ENCODE measurements around the gene ASAP3. TPM values are rescaled to one million over a fixed set of nuclear protein-coding genes. Genes with fewer than 3 reads are reported as not detected.

The ASAP3 gene
- total and polyA plus RNA-seq, 12 donors: 22.4 to 122 (median 77.3) TPM

GRCh38 chr1:23400324-23401114 is 83.5 kb downstream of the ASAP3 start:
- H3K36me3 ChIP-seq (replicated peaks in 1 of 2): peaks cover 0 to 7% of the 10 kb centered on the region in 2 donors
- 68 to 86% (median 81%) methylated on average over 4 to 5 of the region's 5 CpGs for WGBS, 4 donors
- DNase-seq: peak in 1 of 7 donors; percentile 53
- peaks cover 16 to 52% of the 10 kb centered on the region in 2 donors for H3K4me1 ChIP-seq (replicated peaks in 1 of 2)
- peak overlapping the region in 2 of 5 donors; percentile 55 to 65 for H3K27ac ChIP-seq
- H3K27me3 ChIP-seq: no peaks in the 10 kb centered on the region
- H3K4me3 ChIP-seq: no peak overlapping the region
- intact Hi-C loops (cut with DNase I): loop anchor here in 1 of 2 donors (10.0 kb wide), 1 partner anchor 66 kb away; no protein-coding TSS in a partner anchor
- no peaks in the 10 kb centered on the region for H3K9me3 ChIP-seq (replicated peaks in 1 of 3)
- TF ChIP-seq CTCF (IDR thresholded peaks at IDR 0.05) (no peak), POLR2A (IDR thresholded peaks at IDR 0.05) (no peak)

- Histone ChIP-seq H3K27me3 (no peaks in the 10 kb centered on the region), H3K4me1 (replicated peaks in 1 of 2) (peaks cover 25 to 53% of the 10 kb centered on the region in 2 donors), H3K9me3 (replicated peaks in 1 of 3) (no peaks in the 10 kb centered on the region), H3K4me3 (no peak overlapping the region), H3K36me3 (replicated peaks in 1 of 2) (peaks cover 0 to 7% of the 10 kb centered on the region in 2 donors), H3K27ac (no peak overlapping the region)
- 91 to 100% (median 94%) methylated on average over 1 of the region's 1 CpG for WGBS, 4 donors
- TF ChIP-seq POLR2A (IDR thresholded peaks at IDR 0.05): no peak
- TF ChIP-seq CTCF (IDR thresholded peaks at IDR 0.05): no peak
- DNase-seq: no peak
- intact Hi-C loops (cut with DNase I): loop anchor here in 1 of 2 donors (5.0 kb wide), 1 partner anchor 57 kb away; the partner anchor contains the start of gene HNRNPR
These were observed 84.8 kb downstream of the ASAP3 start for GRCh38 chr1:23399229-23399628.

GRCh38 chr1:23397908-23398307 is 86.1 kb downstream of the ASAP3 start:
- no peak overlapping the region for H3K4me3 ChIP-seq
- intact Hi-C loops (cut with DNase I): loop anchor here in 1 of 2 donors (5.0 kb wide), 1 partner anchor 56 kb away; the partner anchor contains the start of gene HNRNPR
- H3K27me3 ChIP-seq: no peaks in the 10 kb centered on the region
- H3K4me1 ChIP-seq (replicated peaks in 1 of 2): peaks cover 24 to 53% of the 10 kb centered on the region in 2 donors
- H3K36me3 ChIP-seq (replicated peaks in 1 of 2): peaks cover 0 to 7% of the 10 kb centered on the region in 2 donors
- no peaks in the 10 kb centered on the region for H3K9me3 ChIP-seq (replicated peaks in 1 of 3)
- H3K27ac ChIP-seq: no peak overlapping the region
- 92 to 97% (median 96%) methylated on average over 7 of the region's 7 CpGs for WGBS, 4 donors
- DNase-seq: no peak
- TF ChIP-seq POLR2A (IDR thresholded peaks at IDR 0.05) (no peak), CTCF (IDR thresholded peaks at IDR 0.05) (no peak)

GRCh38 chr1:23396380-23396779 is 87.6 kb downstream of the ASAP3 start:
- peak overlapping the region in 2 of 5 donors; percentile 25 to 84 for H3K27ac ChIP-seq
- peaks cover 23 to 46% of the 10 kb centered on the region in 2 donors for H3K4me1 ChIP-seq (replicated peaks in 1 of 2)
- no peak overlapping the region for H3K4me3 ChIP-seq
- intact Hi-C loops (cut with DNase I): loop anchor here in 1 of 2 donors (5.0 kb wide), 1 partner anchor 54 kb away; the partner anchor contains the start of gene HNRNPR
- WGBS, 4 donors: 88 to 95% (median 92%) methylated on average over 1 to 2 of the region's 2 CpGs
- H3K27me3 ChIP-seq: no peaks in the 10 kb centered on the region
- H3K9me3 ChIP-seq (replicated peaks in 1 of 3): no peaks in the 10 kb centered on the region
- no peak for DNase-seq
- H3K36me3 ChIP-seq (replicated peaks in 1 of 2): peaks cover 0 to 7% of the 10 kb centered on the region in 2 donors
- no peak for TF ChIP-seq CTCF (IDR thresholded peaks at IDR 0.05)
- TF ChIP-seq POLR2A (IDR thresholded peaks at IDR 0.05): no peak

All from adrenal gland (tissue), 12 donors.